BLaER1 treated with 17β-estradiol and CSF1 and Interleukin-3, amounts not matched to agents 10 nM and 100 nM (cell line): ENCODE results near the gene DDX56.

ENCODE experiments used
- H3K27ac ChIP-seq, 11 experiments: shearing (Covaris generic); formaldehyde crosslinking; 2 replicates each; pipeline ENCODE4 v1.8.1; 2022
- H3K27me3 ChIP-seq, 11 experiments: shearing (Covaris generic); formaldehyde crosslinking; 2 replicates each; pipeline ENCODE4 v1.8.1; 2022
- H3K36me3 ChIP-seq, 11 experiments: shearing (Covaris generic); formaldehyde crosslinking; 2 replicates each; pipeline ENCODE4 v1.8.1; 2022
- H3K4me1 ChIP-seq, 10 experiments: shearing (Covaris generic); formaldehyde crosslinking; 2 replicates each; pipeline ENCODE4 v1.8.1; 2022
- H3K4me2 ChIP-seq, 11 experiments: shearing (Covaris generic); formaldehyde crosslinking; 2 replicates each; pipeline ENCODE4 v1.8.1; 2022
- H3K4me3 ChIP-seq, 10 experiments: shearing (Covaris generic); formaldehyde crosslinking; 2 replicates each; pipeline ENCODE4 v1.8.1; 2022
- H3K9ac ChIP-seq, 11 experiments: shearing (Covaris generic); formaldehyde crosslinking; 2 replicates each; pipeline ENCODE4 v1.8.1; 2022
- H3K9me3 ChIP-seq, 11 experiments: shearing (Covaris generic); formaldehyde crosslinking; replicated peaks in 1 of 11; 2 replicates each; pipeline ENCODE4 v1.8.1; 2022
- H4K20me1 ChIP-seq, 11 experiments: shearing (Covaris generic); formaldehyde crosslinking; 2 replicates each; pipeline ENCODE4 v1.8.1; 2022
- Cebpa-rat ChIP-seq, 11 experiments: shearing (Covaris generic); IDR thresholded peaks; 2 replicates each; pipeline ENCODE4 v1.8.1; 2022

Gene DDX56

GRCh38 chr7:44617225-44617890 is 43.6 kb upstream of the DDX56 start:
- H3K27me3 ChIP-seq, result no peaks in the 10 kb centered on the region
- peaks cover 4 to 96% (median 72%) of the 10 kb centered on the region in 11 experiments; a peak in 19 of 22 replicates for H4K20me1 ChIP-seq
- H3K4me2 ChIP-seq, result peak overlapping the region in 3 of 11 experiments; percentile 9 to 46 (median 20); a peak in 5 of 22 replicates
- 0 out of 22 replicates have a peak overlapping the region, but pooled peaks of 1 of the 11 experiments have one; percentile 32 for H3K9ac ChIP-seq
- H3K4me1 ChIP-seq, result peaks cover 0 to 93% (median 27%) of the 10 kb centered on the region in 10 experiments; a peak in 13 of 20 replicates
- no peak for TF ChIP-seq Cebpa-rat (IDR thresholded peaks at IDR 0.05)
- peaks cover 11 to 24% (median 16%) of the 10 kb centered on the region in 11 experiments; a peak in 20 of 22 replicates for H3K36me3 ChIP-seq
- H3K9me3 ChIP-seq, result peaks cover 0 to 5% (median 0%) of the 10 kb centered on the region in 11 experiments; a peak in 2 of 22 replicates
- peak overlapping the region in 3 of 11 experiments; percentile 6 to 35 (median 19); a peak in 4 of 22 replicates for H3K27ac ChIP-seq
- no peak overlapping the region for H3K4me3 ChIP-seq

GRCh38 chr7:44616545-44616944 is 42.8 kb upstream of the DDX56 start:
- TF ChIP-seq Cebpa-rat (IDR thresholded peaks at IDR 0.05), result no peak
- Histone ChIP-seq H3K27me3 (no peaks in the 10 kb centered on the region), H3K4me3 (no peak overlapping the region), H3K27ac (peak overlapping the region in 1 of 11 experiments; percentile 72; a peak in 1 of 22 replicates), H3K9me3 (peaks cover 0 to 3% (median 0%) of the 10 kb centered on the region in 11 experiments; a peak in 2 of 22 replicates), H3K36me3 (peaks cover 11 to 24% (median 16%) of the 10 kb centered on the region in 11 experiments; a peak in 20 of 22 replicates), H3K9ac (no peak overlapping the region), H3K4me1 (peaks cover 0 to 91% (median 23%) of the 10 kb centered on the region in 10 experiments; a peak in 13 of 20 replicates), H4K20me1 (peaks cover 3 to 96% (median 73%) of the 10 kb centered on the region in 11 experiments; a peak in 18 of 22 replicates), H3K4me2 (peak overlapping the region in 1 of 11 experiments; percentile 20; a peak in 1 of 22 replicates)

GRCh38 chr7:44615793-44616192 is 42.1 kb upstream of the DDX56 start:
- Histone ChIP-seq H3K27ac (peak overlapping the region in 4 of 11 experiments; percentile 1 to 72 (median 56); a peak in 6 of 22 replicates), H3K9me3 (no peaks in the 10 kb centered on the region), H4K20me1 (peaks cover 3 to 96% (median 72%) of the 10 kb centered on the region in 11 experiments; a peak in 18 of 22 replicates), H3K4me3 (no peak overlapping the region), H3K9ac (peak overlapping the region in 3 of 11 experiments; percentile 26 to 66 (median 36); a peak in 3 of 22 replicates), H3K4me2 (peak overlapping the region in 4 of 11 experiments; percentile 56 to 86 (median 78); a peak in 8 of 22 replicates), H3K4me1 (peaks cover 0 to 91% (median 16%) of the 10 kb centered on the region in 10 experiments; a peak in 11 of 20 replicates), H3K27me3 (no peaks in the 10 kb centered on the region), H3K36me3 (peaks cover 11 to 24% (median 16%) of the 10 kb centered on the region in 11 experiments; a peak in 20 of 22 replicates)
- TF ChIP-seq Cebpa-rat (IDR thresholded peaks at IDR 0.05), result no peak

- Histone ChIP-seq H3K9me3 (no peaks in the 10 kb centered on the region), H3K4me1 (peaks cover 0 to 89% (median 21%) of the 10 kb centered on the region in 10 experiments; a peak in 14 of 20 replicates), H3K4me3 (no peak overlapping the region), H3K27me3 (no peaks in the 10 kb centered on the region), H3K9ac (peak overlapping the region in 4 of 11 experiments; percentile 26 to 66 (median 48); a peak in 7 of 22 replicates), H4K20me1 (peaks cover 8 to 96% (median 79%) of the 10 kb centered on the region in 11 experiments; a peak in 20 of 22 replicates), H3K4me2 (peak overlapping the region in 6 of 11 experiments; percentile 8 to 86 (median 66); a peak in 12 of 22 replicates), H3K27ac (peak overlapping the region in 4 of 11 experiments; percentile 1 to 72 (median 56); a peak in 7 of 22 replicates), H3K36me3 (peaks cover 11 to 24% (median 16%) of the 10 kb centered on the region in 11 experiments; a peak in 20 of 22 replicates)
- no peak for TF ChIP-seq Cebpa-rat (IDR thresholded peaks at IDR 0.05)
Observed at GRCh38 chr7:44615149-44615611, 41.5 kb upstream of the DDX56 start.

- H3K36me3 ChIP-seq, result peaks cover 0 to 13% (median 4%) of the 10 kb centered on the region in 11 experiments; a peak in 5 of 22 replicates
- no peak for TF ChIP-seq Cebpa-rat (IDR thresholded peaks at IDR 0.05)
- no peaks in the 10 kb centered on the region for H3K27me3 ChIP-seq
- no peaks in the 10 kb centered on the region for H3K9me3 ChIP-seq
- peaks cover 38 to 79% (median 52%) of the 10 kb centered on the region in 10 experiments for H3K4me1 ChIP-seq
- peak overlapping the region in 1 of 11 experiments; percentile 56; a peak in 1 of 22 replicates for H3K9ac ChIP-seq
- H3K4me3 ChIP-seq, result 0 out of 20 replicates have a peak overlapping the region, but pooled peaks of 1 of the 10 experiments have one; percentile 38
- peak overlapping the region in 9 of 11 experiments; percentile 79 to 97 (median 87); a peak in 17 of 22 replicates for H3K4me2 ChIP-seq
- H4K20me1 ChIP-seq, result peaks cover 6 to 72% (median 50%) of the 10 kb centered on the region in 11 experiments; a peak in 20 of 22 replicates
- peak overlapping the region in 2 of 11 experiments; percentile 34 to 50; a peak in 1 of 22 replicates for H3K27ac ChIP-seq
Observed at GRCh38 chr7:44609829-44610228, 36.1 kb upstream of the DDX56 start.

GRCh38 chr7:44608916-44609648 is 35.4 kb upstream of the DDX56 start:
- H3K4me2 ChIP-seq, result peak overlapping the region; percentile 79 to 97 (median 87)
- peak overlapping the region in 6 of 11 experiments; percentile 1 to 66 (median 44); a peak in 7 of 22 replicates for H3K9ac ChIP-seq
- H3K27ac ChIP-seq, result peak overlapping the region in 5 of 11 experiments; percentile 1 to 50 (median 32); a peak in 7 of 22 replicates
- no peaks in the 10 kb centered on the region for H3K27me3 ChIP-seq
- H4K20me1 ChIP-seq, result peaks cover 6 to 65% (median 43%) of the 10 kb centered on the region in 11 experiments; a peak in 20 of 22 replicates
- no peaks in the 10 kb centered on the region for H3K9me3 ChIP-seq
- H3K4me1 ChIP-seq, result peaks cover 38 to 75% (median 49%) of the 10 kb centered on the region in 10 experiments
- peak overlapping the region in 4 of 10 experiments; percentile 9 to 38 (median 30); a peak in 4 of 20 replicates for H3K4me3 ChIP-seq
- no peak for TF ChIP-seq Cebpa-rat (IDR thresholded peaks at IDR 0.05)
- H3K36me3 ChIP-seq, result peaks cover 0 to 13% (median 4%) of the 10 kb centered on the region in 11 experiments; a peak in 5 of 22 replicates

- Histone ChIP-seq H3K9me3 (no peaks in the 10 kb centered on the region), H4K20me1 (peaks cover 6 to 48% (median 27%) of the 10 kb centered on the region in 11 experiments; a peak in 18 of 22 replicates), H3K36me3 (peaks cover 0 to 8% (median 0%) of the 10 kb centered on the region in 11 experiments; a peak in 1 of 22 replicates), H3K27me3 (no peaks in the 10 kb centered on the region), H3K4me3 (peak overlapping the region; percentile 69 to 83 (median 78)), H3K4me2 (peak overlapping the region; percentile 82 to 98 (median 94)), H3K9ac (peak overlapping the region; percentile 80 to 91 (median 87)), H3K4me1 (peaks cover 40 to 60% (median 47%) of the 10 kb centered on the region in 10 experiments), H3K27ac (peak overlapping the region; percentile 76 to 94 (median 83))
- no peak for TF ChIP-seq Cebpa-rat (IDR thresholded peaks at IDR 0.05)
Observed at GRCh38 chr7:44607141-44608068, 33.7 kb upstream of the DDX56 start.
